Bronchial epithelial cell (primary cell): Measurements from ENCODE around the gene TUBGCP2. TPM values are rescaled to one million over a fixed set of nuclear protein-coding genes. Genes with fewer than 3 reads are reported as not detected.

Source experiments
- DNase-seq: peaks from one replicate; pipeline ENCODE4 v3.0.0-alpha.2; 2010; ENCODE audit warnings: low read depth
- FAIRE-seq: peaks from 2 replicates; lab custom pipeline; 2011; peaks lifted over from hg19 to GRCh38; lab: Jason Lieb, UNC
- H3K27me3 ChIP-seq: 2 replicates; pipeline ENCODE4 v1.5.1; 2011; ENCODE audit warnings: low read length; ENCODE audit not compliant: control insufficient read depth, insufficient read depth
- H3K36me3 ChIP-seq: 2 replicates; pipeline ENCODE4 v1.5.1; 2011; ENCODE audit warnings: low read length; ENCODE audit not compliant: control insufficient read depth, insufficient read depth
- H3K4me3 ChIP-seq: 2 replicates; pipeline ENCODE4 v1.5.1; 2011; ENCODE audit warnings: mild to moderate bottlenecking, low read depth, low read length, control low read depth
- total RNA-seq: library from RNA; depleted of rRNA; stranded (reverse); fragments of >200 nt; gene quantifications from 2 replicates; pipeline ENCODE4 v1.2.1, GENCODE V29; 2014
- TF ChIP-seq, protein P1 (sequence below): IDR thresholded peaks from 2 replicates; pipeline ENCODE4 v1.5.1; 2011; ENCODE audit warnings: mild to moderate bottlenecking, moderate library complexity, low read length, control low read depth, inconsistent platforms; ENCODE audit not compliant: insufficient read depth, severe bottlenecking

TUBGCP2 gene
- total RNA-seq, 1 donor from 2014 or later = 42.4 TPM

DNA sequence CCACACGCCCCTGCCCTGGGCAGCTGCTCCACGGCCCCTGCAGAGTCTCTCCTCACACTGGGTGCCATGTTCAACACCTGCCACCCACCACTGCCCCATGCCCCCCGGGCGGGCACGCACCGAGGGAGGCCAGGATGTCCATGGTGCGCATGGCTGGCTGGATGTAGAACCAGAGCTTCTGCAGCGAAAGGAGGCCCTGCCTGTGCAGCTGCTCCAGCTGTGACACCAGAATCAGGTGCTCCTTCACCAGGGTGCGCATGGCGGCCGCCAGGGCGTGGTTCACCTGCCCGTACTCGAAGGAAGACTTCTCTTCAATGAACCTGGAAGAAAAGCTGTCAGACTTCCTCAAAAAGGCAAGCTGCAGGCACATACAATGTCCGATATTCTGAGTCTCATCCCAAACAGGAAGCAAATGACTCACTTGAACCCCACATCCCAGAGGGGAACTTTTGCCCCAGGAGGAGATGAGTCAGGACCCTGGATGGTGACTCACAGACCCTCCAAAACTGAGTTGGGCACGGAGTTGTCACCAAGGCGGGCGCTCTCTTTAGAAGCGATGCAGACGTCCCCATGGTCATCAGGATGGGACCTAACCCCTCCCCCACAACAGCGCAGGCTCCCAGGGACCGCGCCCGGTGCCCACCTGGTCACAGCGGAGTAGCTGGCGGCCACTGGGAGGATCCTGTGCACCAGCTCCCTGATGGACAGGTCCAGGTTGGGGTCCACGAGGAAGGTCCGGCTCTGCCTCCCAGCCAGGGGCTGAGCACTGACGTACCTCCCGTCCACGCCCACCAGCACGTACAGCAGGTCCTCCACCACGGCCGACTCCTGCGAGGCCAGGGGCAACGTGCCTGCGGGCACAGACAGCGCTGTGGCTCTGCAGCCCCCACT is 15.5 kb downstream of the TUBGCP2 start:
- Histone ChIP-seq H3K4me3 (no peak overlapping the region), H3K27me3 (no peaks in the 10 kb centered on the region), H3K36me3 (peaks cover 30% of the 10 kb centered on the region)
- TF ChIP-seq, protein P1, sequence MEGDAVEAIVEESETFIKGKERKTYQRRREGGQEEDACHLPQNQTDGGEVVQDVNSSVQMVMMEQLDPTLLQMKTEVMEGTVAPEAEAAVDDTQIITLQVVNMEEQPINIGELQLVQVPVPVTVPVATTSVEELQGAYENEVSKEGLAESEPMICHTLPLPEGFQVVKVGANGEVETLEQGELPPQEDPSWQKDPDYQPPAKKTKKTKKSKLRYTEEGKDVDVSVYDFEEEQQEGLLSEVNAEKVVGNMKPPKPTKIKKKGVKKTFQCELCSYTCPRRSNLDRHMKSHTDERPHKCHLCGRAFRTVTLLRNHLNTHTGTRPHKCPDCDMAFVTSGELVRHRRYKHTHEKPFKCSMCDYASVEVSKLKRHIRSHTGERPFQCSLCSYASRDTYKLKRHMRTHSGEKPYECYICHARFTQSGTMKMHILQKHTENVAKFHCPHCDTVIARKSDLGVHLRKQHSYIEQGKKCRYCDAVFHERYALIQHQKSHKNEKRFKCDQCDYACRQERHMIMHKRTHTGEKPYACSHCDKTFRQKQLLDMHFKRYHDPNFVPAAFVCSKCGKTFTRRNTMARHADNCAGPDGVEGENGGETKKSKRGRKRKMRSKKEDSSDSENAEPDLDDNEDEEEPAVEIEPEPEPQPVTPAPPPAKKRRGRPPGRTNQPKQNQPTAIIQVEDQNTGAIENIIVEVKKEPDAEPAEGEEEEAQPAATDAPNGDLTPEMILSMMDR = no peak
- FAIRE-seq (no peak), DNase-seq (peak; percentile 90)

- Histone ChIP-seq H3K36me3 (peaks cover 31% of the 10 kb centered on the region), H3K4me3 (no peak overlapping the region), H3K27me3 (no peaks in the 10 kb centered on the region)
- DNase-seq = no peak
- FAIRE-seq = no peak
- TF ChIP-seq, protein P1 = no peak
Observed at GRCh38 chr10:133289761-133290160, 18.9 kb downstream of the TUBGCP2 start.

- FAIRE-seq (no peak), DNase-seq (no peak)
- Histone ChIP-seq H3K4me3 (no peak overlapping the region), H3K36me3 (peaks cover 43% of the 10 kb centered on the region), H3K27me3 (no peaks in the 10 kb centered on the region)
- TF ChIP-seq, protein P1 = no peak
Observed at GRCh38 chr10:133287832-133288500, 20.7 kb downstream of the TUBGCP2 start.

- H3K4me3 ChIP-seq = no peak overlapping the region
- no peak for FAIRE-seq
- DNase-seq = no peak
- H3K36me3 ChIP-seq = peaks cover 44% of the 10 kb centered on the region
- H3K27me3 ChIP-seq = no peaks in the 10 kb centered on the region
- TF ChIP-seq, protein P1 = no peak
Observed at GRCh38 chr10:133286366-133286765, 22.3 kb downstream of the TUBGCP2 start.

GRCh38 chr10:133285217-133285616 is 23.5 kb downstream of the TUBGCP2 start:
- H3K36me3 ChIP-seq = peaks cover 45% of the 10 kb centered on the region
- FAIRE-seq (no peak), DNase-seq (no peak)

More at GRCh38 chr10:133285217-133285616, 23.5 kb downstream of the TUBGCP2 start:
- H3K27me3 ChIP-seq = no peaks in the 10 kb centered on the region
- TF ChIP-seq, protein P1 = no peak
- no peak overlapping the region for H3K4me3 ChIP-seq
